A673 (cell line): ENCODE data around the gene LNP1. TPM values are rescaled to one million over a fixed set of nuclear protein-coding genes. Genes with fewer than 3 reads are reported as not detected.

Experiments
- BruUV-seq: library from RNA; stranded (reverse); fragments of 400-500 nt; replicated peaks from 2 replicates; lab custom pipeline; 2021; lab: Mats Ljungman, UMichigan
- CTCF ChIA-PET: fragments of 300-600 bp; sonication (Branson Sonifier 250); formaldehyde crosslinking; loops from one replicate; lab custom pipeline; 2022; ENCODE audit warnings: antibody characterized with exemption; lab: Charles Lee
- POLR2A ChIA-PET: fragments of 300-600 bp; sonication (Branson Sonifier 250); formaldehyde crosslinking; loops from one replicate; lab custom pipeline; 2022; ENCODE audit warnings: antibody characterized with exemption; ENCODE audit not compliant: low non-redundant PET; lab: Charles Lee
- DNase-seq: peaks from one replicate; pipeline ENCODE4 v3.0.0-alpha.2; 2015; ENCODE audit warnings: low spot score
- H3K27ac ChIP-seq: fragments of 200-600 bp; sonication (generic); 2 replicates; pipeline ENCODE4 v1.5.1; 2016; ENCODE audit warnings: mixed run types, low read depth, mild to moderate bottlenecking, mixed read lengths, antibody characterized with exemption, low read length; ENCODE audit not compliant: poor library complexity, severe bottlenecking
- H3K27me3 ChIP-seq: fragments of 200-600 bp; sonication (generic); replicated peaks from 2 replicates; pipeline ENCODE4 v1.6.1; 2017; ENCODE audit warnings: mixed run types, low read depth, mild to moderate bottlenecking, mixed read lengths, antibody characterized with exemption, low read length; ENCODE audit not compliant: insufficient read depth, poor library complexity
- H3K36me3 ChIP-seq: fragments of 200-600 bp; sonication (generic); 2 replicates; pipeline ENCODE4 v1.6.1; 2016; ENCODE audit warnings: mixed run types, mild to moderate bottlenecking, mixed read lengths, antibody characterized with exemption, low read length; ENCODE audit not compliant: insufficient read depth, poor library complexity, severe bottlenecking
- H3K4me1 ChIP-seq: fragments of 200-600 bp; sonication (generic); 2 replicates; pipeline ENCODE4 v1.6.1; 2017; ENCODE audit warnings: mixed run types, mild to moderate bottlenecking, mixed read lengths, antibody characterized with exemption, low read length; ENCODE audit not compliant: insufficient read depth, poor library complexity, severe bottlenecking
- H3K4me3 ChIP-seq: fragments of 200-600 bp; sonication (generic); 2 replicates; pipeline ENCODE4 v1.5.1; 2016; ENCODE audit warnings: low read depth, mixed run types, mild to moderate bottlenecking, mixed read lengths, low read length; ENCODE audit not compliant: poor library complexity, severe bottlenecking
- H3K9me3 ChIP-seq: fragments of 200-600 bp; sonication (generic); 2 replicates; pipeline ENCODE4 v1.6.1; 2016; ENCODE audit warnings: mixed run types, low read depth, mild to moderate bottlenecking, mixed read lengths, antibody characterized with exemption, low read length; ENCODE audit not compliant: poor library complexity, severe bottlenecking
- EZH2 ChIP-seq: fragments of 200-600 bp; sonication (generic); IDR thresholded peaks from 2 replicates; pipeline ENCODE4 v1.6.1; 2017; ENCODE audit warnings: borderline replicate concordance, low read depth, mild to moderate bottlenecking, mixed read lengths, antibody characterized with exemption, low read length; ENCODE audit not compliant: poor library complexity, severe bottlenecking
- intact Hi-C: fragments of 100-400 bp; cut with micrococcal nuclease; formaldehyde crosslinking; loops from one replicate; pipeline ENCODE4 v1.10.0; 2022; ENCODE audit not compliant: unreplicated experiment
- total RNA-seq: library from RNA; stranded (reverse); gene quantifications from 2 replicates; pipeline ENCODE4 v1.2.3, GENCODE V29; 2021
- TF ChIP-seq, protein P1 (sequence below): fragments of 300-800, 200-600 bp; sonication (generic); conservative IDR thresholded peaks from 2 replicates; pipeline ENCODE4 v1.5.1; 2017; ENCODE audit warnings: low read depth, mild to moderate bottlenecking, antibody characterized with exemption, low read length, moderate library complexity, mixed read lengths

The LNP1 gene
- total RNA-seq, 1 experiment from 2014 or later, result 4.3 TPM

DNA sequence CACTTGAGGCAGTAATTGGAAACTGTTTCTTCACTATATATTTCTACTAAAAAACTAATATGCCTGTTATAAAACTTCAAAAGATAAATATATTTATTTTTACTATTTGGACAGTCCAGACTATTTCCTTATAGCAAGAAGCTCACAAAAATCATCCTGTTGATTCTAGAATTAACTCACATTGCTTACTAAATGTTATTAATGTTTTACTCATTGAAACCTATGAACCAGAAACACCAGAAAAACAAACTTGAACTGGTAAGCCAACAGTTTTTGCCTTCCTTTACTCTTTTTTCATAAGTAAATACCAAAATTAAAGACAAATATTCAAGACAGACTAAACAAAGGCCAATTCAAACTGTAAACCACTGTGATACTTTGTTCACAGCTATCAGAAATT lies 26.8 kb upstream of the LNP1 start:
- no peak for DNase-seq

DNA sequence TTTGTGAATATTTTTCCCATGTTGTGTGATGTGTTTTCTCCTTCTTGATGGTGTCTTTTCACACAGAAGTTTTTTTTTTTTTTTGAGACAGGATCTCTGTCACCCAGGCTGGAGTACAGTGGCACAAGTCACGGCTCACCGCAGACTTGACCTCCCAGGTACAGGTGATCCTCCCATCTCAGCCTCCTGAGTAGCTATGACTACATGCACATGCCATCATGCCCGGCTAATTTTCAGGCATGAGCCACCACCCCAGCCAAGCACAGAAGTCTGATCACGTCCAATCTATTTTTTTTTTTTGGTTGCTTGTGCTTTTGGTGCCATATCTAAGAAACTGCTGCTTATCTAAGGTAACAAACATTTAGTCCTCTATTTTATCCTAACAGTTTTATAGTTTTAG lies 25.0 kb upstream of the LNP1 start:
- no TSS peak for BruUV-seq
- ChIA-PET CTCF (no interaction called here), POLR2A (no interaction called here)
- intact Hi-C loops, result no loop called here
- Histone ChIP-seq H3K9me3 (no peaks in the 10 kb centered on the region), H3K27ac (no peak overlapping the region), H3K27me3 (no peaks in the 10 kb centered on the region), H3K36me3 (peaks cover 66% of the 10 kb centered on the region), H3K4me1 (no peaks in the 10 kb centered on the region), H3K4me3 (no peak overlapping the region)
- DNase-seq, result no peak
- TF ChIP-seq, protein P1, sequence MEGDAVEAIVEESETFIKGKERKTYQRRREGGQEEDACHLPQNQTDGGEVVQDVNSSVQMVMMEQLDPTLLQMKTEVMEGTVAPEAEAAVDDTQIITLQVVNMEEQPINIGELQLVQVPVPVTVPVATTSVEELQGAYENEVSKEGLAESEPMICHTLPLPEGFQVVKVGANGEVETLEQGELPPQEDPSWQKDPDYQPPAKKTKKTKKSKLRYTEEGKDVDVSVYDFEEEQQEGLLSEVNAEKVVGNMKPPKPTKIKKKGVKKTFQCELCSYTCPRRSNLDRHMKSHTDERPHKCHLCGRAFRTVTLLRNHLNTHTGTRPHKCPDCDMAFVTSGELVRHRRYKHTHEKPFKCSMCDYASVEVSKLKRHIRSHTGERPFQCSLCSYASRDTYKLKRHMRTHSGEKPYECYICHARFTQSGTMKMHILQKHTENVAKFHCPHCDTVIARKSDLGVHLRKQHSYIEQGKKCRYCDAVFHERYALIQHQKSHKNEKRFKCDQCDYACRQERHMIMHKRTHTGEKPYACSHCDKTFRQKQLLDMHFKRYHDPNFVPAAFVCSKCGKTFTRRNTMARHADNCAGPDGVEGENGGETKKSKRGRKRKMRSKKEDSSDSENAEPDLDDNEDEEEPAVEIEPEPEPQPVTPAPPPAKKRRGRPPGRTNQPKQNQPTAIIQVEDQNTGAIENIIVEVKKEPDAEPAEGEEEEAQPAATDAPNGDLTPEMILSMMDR, result no peak
- TF ChIP-seq EZH2, result no peak

More for the DNA sequence above, 26.8 kb upstream of the LNP1 start:
- Histone ChIP-seq H3K27ac (no peak overlapping the region), H3K4me1 (no peaks in the 10 kb centered on the region), H3K9me3 (no peaks in the 10 kb centered on the region), H3K36me3 (peaks cover 68% of the 10 kb centered on the region), H3K27me3 (no peaks in the 10 kb centered on the region), H3K4me3 (no peak overlapping the region)
- BruUV-seq, result no TSS peak
- ChIA-PET POLR2A (interaction anchor here (0.6 kb wide), 1 partner anchor 50 kb away, joined by 3 read pairs; no protein-coding TSS in a partner anchor), CTCF (no interaction called here)
- intact Hi-C loops, result no loop called here
- TF ChIP-seq, protein P1, result no peak
- TF ChIP-seq EZH2, result no peak

DNA sequence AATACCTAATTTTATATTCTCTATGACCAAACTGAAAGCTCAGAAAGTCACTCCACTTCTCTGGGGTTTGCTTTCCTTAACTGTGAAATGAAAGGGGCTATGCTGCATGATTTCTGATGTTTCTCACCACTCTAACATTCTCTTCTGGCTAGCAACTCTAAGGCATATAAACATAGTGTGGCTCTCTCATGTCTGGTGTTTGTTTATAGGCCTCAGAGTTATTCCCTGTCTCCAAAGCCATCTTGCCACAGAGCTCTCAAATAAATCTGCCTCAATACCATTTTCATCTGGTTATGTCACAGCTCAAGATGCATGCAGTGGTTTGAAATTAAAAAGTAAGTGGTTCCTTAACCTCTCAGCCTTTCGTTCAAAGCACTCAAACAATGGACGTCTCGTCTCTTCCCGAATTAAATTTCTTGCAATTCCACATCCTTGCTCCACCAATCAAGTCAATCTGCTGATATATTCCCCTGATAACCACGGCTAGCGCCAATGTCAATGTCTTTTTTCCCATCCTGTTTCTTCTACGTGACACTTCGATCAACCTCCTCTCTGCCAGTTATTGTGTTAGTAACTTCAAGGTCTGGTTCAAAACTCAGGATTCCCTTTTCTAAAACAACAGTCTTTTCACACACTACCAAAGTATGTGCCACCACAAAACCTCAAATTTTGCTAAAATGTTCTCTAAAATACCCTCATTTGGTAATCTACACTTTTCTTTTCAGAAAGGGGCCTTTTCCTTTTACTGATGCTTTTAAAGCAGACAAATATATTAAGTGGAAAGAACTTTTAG lies 16.4 kb upstream of the LNP1 start:
- TF ChIP-seq, protein P1, result no peak
- no peak for TF ChIP-seq EZH2
- ChIA-PET CTCF (no interaction called here), POLR2A (no interaction called here)
- intact Hi-C loops, result no loop called here
- H3K27me3 ChIP-seq, result no peaks in the 10 kb centered on the region
- peaks cover 13% of the 10 kb centered on the region for H3K9me3 ChIP-seq
- no TSS peak for BruUV-seq
- H3K4me3 ChIP-seq, result no peak overlapping the region
- H3K4me1 ChIP-seq, result no peaks in the 10 kb centered on the region
- H3K36me3 ChIP-seq, result peaks cover 61% of the 10 kb centered on the region
- DNase-seq, result no peak
- H3K27ac ChIP-seq, result no peak overlapping the region
